Measurements from ENCODE around the gene CCDC112. TPM values are rescaled to one million over a fixed set of nuclear protein-coding genes. Genes with fewer than 3 reads are reported as not detected.

CCDC112 gene
- total and polyA plus RNA-seq, 2 of the 13 experiments (the other 11 are each of a cell fraction or from before 2014, with no cell fraction given): 1.1 to 2.8 TPM

GRCh38 chr5:115296124-115297022, at the start of gene CCDC112 (continued):
- TF ChIP-seq ATF2 (CRISPR knock-in tag; IDR thresholded peaks at IDR 0.05): 0 out of 2 replicates have a peak, but pooled peaks have one; percentile 19
- 0 out of 2 replicates have a peak, but pooled peaks have one; percentile 34 for TF ChIP-seq POLR2AphosphoS5 (IDR thresholded peaks at IDR 0.05; ENCODE audit: low read depth, low read length)
- no peak for TF ChIP-seq IKZF5 (CRISPR knock-in tag; IDR thresholded peaks at IDR 0.05)
- no peak for TF ChIP-seq ZBTB7B (CRISPR knock-in tag; IDR thresholded peaks at IDR 0.05)
- peak; percentile 75 for TF ChIP-seq ZNF777 (CRISPR knock-in tag; IDR thresholded peaks at IDR 0.05)
- no peak for TF ChIP-seq ARID3A (IDR thresholded peaks at IDR 0.05; ENCODE audit: low read depth, low read length)
- no peak for TF ChIP-seq ZNF276 (CRISPR knock-in tag; IDR thresholded peaks at IDR 0.05; ENCODE audit: low read depth)
- TF ChIP-seq TMF1 (CRISPR knock-in tag; IDR thresholded peaks at IDR 0.05; ENCODE audit: low read depth): no peak
- no peak for TF ChIP-seq ZNF567 (CRISPR knock-in tag; IDR thresholded peaks at IDR 0.05; ENCODE audit: borderline replicate concordance)
- no peak for TF ChIP-seq KLF6 (CRISPR knock-in tag; IDR thresholded peaks at IDR 0.05)
- TF ChIP-seq NFIC (IDR thresholded peaks at IDR 0.05; ENCODE audit: low read length): no peak
- no peak for TF ChIP-seq PCBP1 (IDR thresholded peaks at IDR 0.05; ENCODE audit: borderline replicate concordance, low read depth, low read length)
- no peak for TF ChIP-seq E2F2 (CRISPR knock-in tag; IDR thresholded peaks at IDR 0.05; ENCODE audit: borderline replicate concordance)
- no peak for TF ChIP-seq ZNF367 (CRISPR knock-in tag; IDR thresholded peaks at IDR 0.05; ENCODE audit: borderline replicate concordance)
